SK-N-SH (cell line): ENCODE data around the gene TCF25. TPM values are rescaled to one million over a fixed set of nuclear protein-coding genes. Genes with fewer than 3 reads are reported as not detected.
A peak's percentile ranks its signal among the peaks of the same experiment; 100 is the strongest.

Source experiments
- CTCF ChIA-PET: fragments of 300-600, 350-600 bp; formaldehyde crosslinking; extraction: SDS; loops from one replicate; lab custom pipeline; 2021; lab: Yijun Ruan, JAX
- POLR2A ChIA-PET: fragments of 350-600 bp; sonication (Branson Sonifier 250); formaldehyde crosslinking; extraction: SDS; loops from one replicate; lab custom pipeline; 2020; ENCODE audit warnings: antibody characterized with exemption, inconsistent platforms; lab: Yijun Ruan, JAX
- DNase-seq: peaks from one replicate; pipeline ENCODE4 v3.0.0; 2012
- H2AFZ ChIP-seq: fragments of 200-600 bp; sonication (generic); 2 replicates; pipeline ENCODE4 v1.8.1; 2016; ENCODE audit warnings: antibody characterized with exemption, mild to moderate bottlenecking, low read depth
- H3F3A ChIP-seq: fragments of 200-600 bp; sonication (generic); replicated peaks from 2 replicates; pipeline ENCODE3; 2016; ENCODE audit warnings: antibody characterized with exemption, mild to moderate bottlenecking; ENCODE audit not compliant: insufficient read depth
- H3K27ac ChIP-seq, 2 experiments: fragments of 200-500 bp in 1 of 2; fragments of 200-600 bp in 1 of 2; sonication (Bioruptor generic) in 1 of 2; sonication (generic), shearing (Covaris generic) in 1 of 2; 2 replicates each; pipeline versions ENCODE4 v1.5.1 to v1.6.1; 2014 to 2016; ENCODE audit warnings: low read depth in 2 of 2, inconsistent platforms in 1 of 2, low read length in 1 of 2, mild to moderate bottlenecking in 1 of 2, mixed read lengths in 1 of 2
- H3K27me3 ChIP-seq: fragments of 200-600 bp; sonication (generic), shearing (Covaris generic); 2 replicates; pipeline ENCODE4 v1.6.1; 2016; ENCODE audit warnings: mixed run types; ENCODE audit not compliant: insufficient read depth
- H3K36me3 ChIP-seq, 2 experiments: fragments of 200-500 bp in 1 of 2; fragments of 200-600 bp in 1 of 2; sonication (Bioruptor generic) in 1 of 2; sonication (generic) in 1 of 2; replicated peaks in 1 of 2; 2 replicates each; pipeline versions ENCODE3 to v1.5.1; 2014 to 2016; ENCODE audit warnings: low read length in 1 of 2, mild to moderate bottlenecking in 1 of 2; ENCODE audit not compliant: insufficient read depth in 2 of 2, control insufficient read depth in 1 of 2
- H3K4me1 ChIP-seq, 2 experiments: fragments of 200-500 bp in 1 of 2; fragments of 200-600 bp in 1 of 2; sonication (Bioruptor generic) in 1 of 2; sonication (generic), shearing (Covaris generic) in 1 of 2; 2 replicates each; pipeline versions ENCODE4 v1.5.1 to v1.6.1; 2014 to 2016; ENCODE audit warnings: low read depth in 1 of 2, low read length in 1 of 2, mixed run types in 1 of 2; ENCODE audit not compliant: insufficient read depth in 2 of 2, control insufficient read depth in 1 of 2
- H3K4me2 ChIP-seq: fragments of 200-600 bp; sonication (generic), shearing (Covaris generic); 2 replicates; pipeline ENCODE4 v1.6.1; 2017; ENCODE audit warnings: mixed run types
- H3K4me3 ChIP-seq, 2 experiments: fragments of 200-500 bp in 1 of 2; fragments of 200-600 bp in 1 of 2; sonication (Bioruptor generic) in 1 of 2; sonication (generic), shearing (Covaris generic) in 1 of 2; 2 replicates each; pipeline versions ENCODE4 v1.5.1 to v1.8.1; 2014 to 2016; ENCODE audit warnings: low read depth in 2 of 2, inconsistent platforms in 1 of 2, low read length in 1 of 2, mild to moderate bottlenecking in 1 of 2, mixed read lengths in 1 of 2, moderate library complexity in 1 of 2
- H3K79me2 ChIP-seq: fragments of 200-600 bp; sonication (generic); 2 replicates; pipeline ENCODE4 v1.8.1; 2017; ENCODE audit warnings: mild to moderate bottlenecking; ENCODE audit not compliant: insufficient read depth
- H3K9ac ChIP-seq: fragments of 200-600 bp; sonication (generic); 2 replicates; pipeline ENCODE4 v1.6.1; 2017; ENCODE audit warnings: mixed run types
- H3K9me2 ChIP-seq: fragments of 200-600 bp; sonication (generic); 2 replicates; pipeline ENCODE4 v1.6.1; 2017; ENCODE audit warnings: mixed run types
- H3K9me3 ChIP-seq: fragments of 200-600 bp; sonication (generic); 2 replicates; pipeline ENCODE4 v1.6.1; 2017; ENCODE audit warnings: mixed run types, mild to moderate bottlenecking, moderate library complexity
- H4K20me1 ChIP-seq: fragments of 200-600 bp; sonication (generic); 2 replicates; pipeline ENCODE4 v1.6.1; 2017; ENCODE audit warnings: mild to moderate bottlenecking, mixed run types; ENCODE audit not compliant: insufficient read depth
- CTCF ChIP-seq: fragments of 200-600 bp; sonication (generic); IDR thresholded peaks from 2 replicates; pipeline ENCODE4 v1.6.1; 2017; ENCODE audit warnings: antibody characterized with exemption, mild to moderate bottlenecking, moderate library complexity
- EP300 ChIP-seq, 2 experiments: IDR thresholded peaks; 2 replicates each; pipeline versions ENCODE4 v1.4.0 to v1.6.1; 2012; ENCODE audit warnings: borderline replicate concordance in 1 of 2, low read depth in 1 of 2, low read length in 1 of 2
- EZH2phosphoT487 ChIP-seq: fragments of 200-600 bp; sonication (generic); IDR thresholded peaks from 2 replicates; pipeline ENCODE4 v1.6.1; 2017; ENCODE audit warnings: low read depth, mixed run types, mild to moderate bottlenecking, antibody characterized with exemption, moderate library complexity, borderline replicate concordance
- FOXJ3 ChIP-seq: sonication (generic); formaldehyde crosslinking; IDR thresholded peaks from 2 replicates; pipeline ENCODE4 v1.5.1; 2020; ENCODE audit warnings: mild to moderate bottlenecking, missing genetic modification reagents
- GABPA ChIP-seq: IDR thresholded peaks from 2 replicates; pipeline ENCODE4 v1.4.0; 2012; ENCODE audit warnings: low read depth, mild to moderate bottlenecking
- POLR2AphosphoS5 ChIP-seq: IDR thresholded peaks from 2 replicates; pipeline ENCODE4 v1.6.1; 2012; ENCODE audit warnings: low read depth, low read length
- RAD21 ChIP-seq: IDR thresholded peaks from 2 replicates; pipeline ENCODE4 v1.6.1; 2012; ENCODE audit warnings: mild to moderate bottlenecking, low read length
- RCOR1 ChIP-seq: fragments of 150-350 bp; IDR thresholded peaks from 2 replicates; pipeline ENCODE4 v1.6.1; 2017; ENCODE audit warnings: antibody characterized with exemption, low read length
- REST ChIP-seq: IDR thresholded peaks from 2 replicates; pipeline ENCODE4 v1.6.1; 2012; ENCODE audit warnings: mild to moderate bottlenecking, low read depth, low read length, moderate library complexity
- RXRA ChIP-seq: IDR thresholded peaks from 2 replicates; pipeline ENCODE4 v1.4.0; 2012; ENCODE audit warnings: low read depth, mild to moderate bottlenecking, borderline replicate concordance
- SIN3A ChIP-seq: IDR thresholded peaks from 2 replicates; pipeline ENCODE4 v1.6.1; 2012; ENCODE audit warnings: low read depth, mild to moderate bottlenecking, low read length, moderate library complexity, borderline replicate concordance
- SMC3 ChIP-seq: IDR thresholded peaks from 2 replicates; pipeline ENCODE4 v1.6.1; 2012; ENCODE audit warnings: low read depth, low read length, improper control_type of control experiment
- TAF1 ChIP-seq: IDR thresholded peaks from 2 replicates; pipeline ENCODE4 v1.6.1; 2012; ENCODE audit warnings: low read depth, mild to moderate bottlenecking, low read length, moderate library complexity, borderline replicate concordance
- TCF12 ChIP-seq: IDR thresholded peaks from 2 replicates; pipeline ENCODE4 v1.4.0; 2012
- TEAD4 ChIP-seq: IDR thresholded peaks from 2 replicates; pipeline ENCODE4 v1.4.0; 2012; ENCODE audit warnings: mild to moderate bottlenecking, borderline replicate concordance; ENCODE audit not compliant: insufficient read depth
- USF1 ChIP-seq: IDR thresholded peaks from 2 replicates; pipeline ENCODE4 v1.4.0; 2012; ENCODE audit warnings: low read depth, borderline replicate concordance
- USF2 ChIP-seq: fragments of 150-350 bp; IDR thresholded peaks from 2 replicates; pipeline ENCODE4 v1.6.1; 2017; ENCODE audit warnings: antibody characterized with exemption, low read length, low read depth, borderline replicate concordance
- WGBS: methylation state at CpG from one replicate; pipeline ENCODE4 v1.1.6; 2017; ENCODE audit warnings: low lambda C conversion rate; 5-methylcytosine and 5-hydroxymethylcytosine counted together
- polyA plus RNA-seq, 3 experiments: library from polyadenylated mRNA; depleted of rRNA; stranded (reverse); fragments of >200 nt; gene quantifications; 2 replicates each; pipeline ENCODE4 v1.2.3, GENCODE V29; 2012

TCF25 gene
- polyA plus RNA-seq, 1 of the 3 experiments (the other 2 are of a cell fraction) = 208 TPM

- Histone ChIP-seq H3K27ac (peak overlapping the region; percentile 24 to 36; a peak in 2 of 4 replicates), H3K79me2 (peaks cover 67% of the 10 kb centered on the region)
These were observed 51.5 kb downstream of the TCF25 start for GRCh38 chr16:89924925-89925307.

More at GRCh38 chr16:89924925-89925307, 51.5 kb downstream of the TCF25 start:
- no peak for TF ChIP-seq FOXJ3
- TF ChIP-seq TCF12 = no peak
- TF ChIP-seq USF1 = no peak
- TF ChIP-seq CTCF = no peak
- TF ChIP-seq TEAD4 = no peak
- TF ChIP-seq REST = no peak
- TF ChIP-seq TAF1 = no peak
- TF ChIP-seq EP300 (IDR thresholded peaks at IDR 0.05; ENCODE audit: borderline replicate concordance in 1 of 2, low read depth in 1 of 2, low read length in 1 of 2) = no peak
- TF ChIP-seq GABPA = no peak
- TF ChIP-seq RAD21 = no peak
- TF ChIP-seq RCOR1 = no peak
- TF ChIP-seq SIN3A = no peak
- no peak for TF ChIP-seq SMC3
- TF ChIP-seq USF2 = no peak
- no peak for TF ChIP-seq RXRA
- TF ChIP-seq POLR2AphosphoS5 = no peak
- no peak for TF ChIP-seq EZH2phosphoT487
- TF ChIP-seq, all 33 proteins: peak for 0
- no peaks in the 10 kb centered on the region for H3K9me2 ChIP-seq
- 36% methylated on average over 4 of the region's 4 CpGs for WGBS
- no peaks in the 10 kb centered on the region for H3K27me3 ChIP-seq
- DNase-seq = no peak
- ChIA-PET POLR2A (interaction anchor here (0.6 to 2.5 kb wide), 8 partner anchors 10 to 219 kb away, joined by 3 to 11 read pairs (median 4); no protein-coding TSS in a partner anchor), CTCF (interaction anchor here (0.7 to 6.1 kb wide), 9 partner anchors 14 to 224 kb away, joined by 3 to 53 read pairs (median 4); partner anchors contain the start of gene DEF8)
- no peak overlapping the region for H2AFZ ChIP-seq
- peak overlapping the region; percentile 96; the same call in 1 of the 2 replicates for H3K9ac ChIP-seq
- H3F3A ChIP-seq = peaks cover 44% of the 10 kb centered on the region
- peaks cover 64% of the 10 kb centered on the region for H4K20me1 ChIP-seq
- H3K4me3 ChIP-seq = peak overlapping the region; percentile 83 to 89
- H3K9me3 ChIP-seq = no peaks in the 10 kb centered on the region
- peaks cover 12 to 24% of the 10 kb centered on the region in 2 experiments; a peak in 3 of 4 replicates for H3K4me1 ChIP-seq
- H3K36me3 ChIP-seq = peaks cover 6 to 22% of the 10 kb centered on the region in 2 experiments
- peak overlapping the region; percentile 94 for H3K4me2 ChIP-seq
